ENCODE results near the gene TMEM132D. TPM values are rescaled to one million over a fixed set of nuclear protein-coding genes. Genes with fewer than 3 reads are reported as not detected.

Gene TMEM132D
- total RNA-seq, 4 donors from 2014 or later: 0.17 TPM; not detected in 3

GRCh38 chr12:129325566-129325965 is 578.3 kb downstream of the TMEM132D start:
- H3K4me3 ChIP-seq: no peak overlapping the region
- intact Hi-C loops (cut with DNase I): no loop called here
- DNase-seq (ENCODE audit: extremely low spot score): no peak
- H3K36me3 ChIP-seq: no peaks in the 10 kb centered on the region
- WGBS: 94% methylated on average over 2 of the region's 2 CpGs
- no peak overlapping the region for H3K27ac ChIP-seq (replicated peaks in 1 of 4)
- H3K9me3 ChIP-seq: no peaks in the 10 kb centered on the region
- H3K27me3 ChIP-seq: no peaks in the 10 kb centered on the region
- no peaks in the 10 kb centered on the region for H3K4me1 ChIP-seq
- TF ChIP-seq EP300 (IDR thresholded peaks at IDR 0.05) (no peak), CTCF (IDR thresholded peaks at IDR 0.05) (no peak)

- intact Hi-C loops (cut with DNase I): no loop called here
- peaks cover 0 to 5% (median 0%) of the 10 kb centered on the region in 4 donors for H3K9me3 ChIP-seq
- H3K36me3 ChIP-seq: no peaks in the 10 kb centered on the region
- TF ChIP-seq EP300 (IDR thresholded peaks at IDR 0.05): no peak
- TF ChIP-seq CTCF (IDR thresholded peaks at IDR 0.05): no peak
- no peak for TF ChIP-seq POLR2AphosphoS5 (IDR thresholded peaks at IDR 0.05)
- TF ChIP-seq POLR2A (IDR thresholded peaks at IDR 0.05; ENCODE audit: low read depth): no peak
- H3K27ac ChIP-seq (replicated peaks in 1 of 4): no peak overlapping the region
- no peaks in the 10 kb centered on the region for H3K27me3 ChIP-seq
- 57% methylated on average over 4 of the region's 4 CpGs for WGBS
- no peaks in the 10 kb centered on the region for H3K4me1 ChIP-seq
- no peak overlapping the region for H3K4me3 ChIP-seq
- DNase-seq (ENCODE audit: extremely low spot score): no peak
Measured at GRCh38 chr12:129312048-129312447, 591.8 kb downstream of the TMEM132D start.

GRCh38 chr12:129310346-129310745 is 593.5 kb downstream of the TMEM132D start:
- WGBS: 79% methylated on average over 2 of the region's 2 CpGs
- intact Hi-C loops (cut with DNase I): no loop called here
- no peaks in the 10 kb centered on the region for H3K36me3 ChIP-seq

GRCh38 chr12:129305851-129306250 is 598.0 kb downstream of the TMEM132D start:
- WGBS: 80% methylated on average over 4 of the region's 4 CpGs
- no peak for DNase-seq (ENCODE audit: extremely low spot score)
- H3K9me3 ChIP-seq: no peaks in the 10 kb centered on the region

More at GRCh38 chr12:129310346-129310745, 593.5 kb downstream of the TMEM132D start:
- peaks cover 0 to 5% (median 0%) of the 10 kb centered on the region in 4 donors for H3K9me3 ChIP-seq
- no peak for DNase-seq (ENCODE audit: extremely low spot score)
- H3K27me3 ChIP-seq: no peaks in the 10 kb centered on the region
- no peak for TF ChIP-seq EP300 (IDR thresholded peaks at IDR 0.05)
- no peak for TF ChIP-seq POLR2A (IDR thresholded peaks at IDR 0.05; ENCODE audit: low read depth)
- TF ChIP-seq POLR2AphosphoS5 (IDR thresholded peaks at IDR 0.05): no peak
- TF ChIP-seq CTCF (IDR thresholded peaks at IDR 0.05): no peak
- H3K4me3 ChIP-seq: no peak overlapping the region
- H3K4me1 ChIP-seq: no peaks in the 10 kb centered on the region
- no peak overlapping the region for H3K27ac ChIP-seq (replicated peaks in 1 of 4)

More at GRCh38 chr12:129305851-129306250, 598.0 kb downstream of the TMEM132D start:
- Histone ChIP-seq H3K4me3 (no peak overlapping the region), H3K4me1 (no peaks in the 10 kb centered on the region), H3K27ac (replicated peaks in 1 of 4) (no peak overlapping the region), H3K36me3 (no peaks in the 10 kb centered on the region), H3K27me3 (no peaks in the 10 kb centered on the region)
- intact Hi-C loops (cut with DNase I): no loop called here
- TF ChIP-seq CTCF (IDR thresholded peaks at IDR 0.05) (no peak), POLR2A (IDR thresholded peaks at IDR 0.05; ENCODE audit: low read depth) (no peak), POLR2AphosphoS5 (IDR thresholded peaks at IDR 0.05) (no peak), EP300 (IDR thresholded peaks at IDR 0.05) (no peak)
